Esophagus (tissue), 2 donors: ENCODE results near the gene INPP5F. TPM values are rescaled to one million over a fixed set of nuclear protein-coding genes. Genes with fewer than 3 reads are reported as not detected.

Experiments used
- H3K27ac ChIP-seq, 2 donors: one replicate each; pipeline ENCODE4 v1.5.1; 2013; ENCODE audit warnings: low read depth in 2 of 2, mild to moderate bottlenecking in 2 of 2, inconsistent platforms in 1 of 2, low read length in 1 of 2, moderate library complexity in 1 of 2
- H3K27me3 ChIP-seq, 2 donors: one replicate each; pipeline ENCODE4 v1.6.1; 2013; ENCODE audit warnings: low read length in 2 of 2, control low read depth in 1 of 2, mild to moderate bottlenecking in 1 of 2; ENCODE audit not compliant: insufficient read depth in 2 of 2, control insufficient read depth in 1 of 2
- H3K36me3 ChIP-seq, 2 donors: one replicate each; pipeline ENCODE4 v1.6.1; 2013; ENCODE audit warnings: low read length in 1 of 2; ENCODE audit not compliant: control insufficient read depth in 2 of 2, insufficient read depth in 2 of 2
- H3K4me1 ChIP-seq, 2 donors: one replicate each; pipeline ENCODE4 v1.6.1; 2013; ENCODE audit warnings: low read length in 1 of 2; ENCODE audit not compliant: control insufficient read depth in 2 of 2, insufficient read depth in 2 of 2
- H3K4me3 ChIP-seq, 2 donors: one replicate each; pipeline ENCODE4 v1.5.1; 2013; ENCODE audit warnings: low read length in 2 of 2, mild to moderate bottlenecking in 2 of 2, low read depth in 1 of 2, moderate library complexity in 1 of 2
- H3K9me3 ChIP-seq, 2 donors: one replicate each; pipeline ENCODE4 v1.6.1; 2013; ENCODE audit warnings: mild to moderate bottlenecking in 2 of 2, low read depth in 1 of 2, low read length in 1 of 2, moderate library complexity in 1 of 2; ENCODE audit not compliant: control insufficient read depth in 2 of 2, insufficient read depth in 1 of 2
- WGBS, 2 donors: extraction: QIAGEN DNeasy Blood & Tissue Kit; methylation state at CpG; one replicate each; pipeline ENCODE4 v1.1.7; 2013; 5-methylcytosine and 5-hydroxymethylcytosine counted together
- polyA plus RNA-seq, 2 donors: library from polyadenylated mRNA; stranded (reverse); fragments of 200-250 nt; gene quantifications; one replicate each; pipeline ENCODE4 v1.2.3, GENCODE V29; 2013
- donor health status: healthy with polysubstance abuse.
- donor health status: Bipolar disorder and iron deficiency.

Gene INPP5F, protein sequence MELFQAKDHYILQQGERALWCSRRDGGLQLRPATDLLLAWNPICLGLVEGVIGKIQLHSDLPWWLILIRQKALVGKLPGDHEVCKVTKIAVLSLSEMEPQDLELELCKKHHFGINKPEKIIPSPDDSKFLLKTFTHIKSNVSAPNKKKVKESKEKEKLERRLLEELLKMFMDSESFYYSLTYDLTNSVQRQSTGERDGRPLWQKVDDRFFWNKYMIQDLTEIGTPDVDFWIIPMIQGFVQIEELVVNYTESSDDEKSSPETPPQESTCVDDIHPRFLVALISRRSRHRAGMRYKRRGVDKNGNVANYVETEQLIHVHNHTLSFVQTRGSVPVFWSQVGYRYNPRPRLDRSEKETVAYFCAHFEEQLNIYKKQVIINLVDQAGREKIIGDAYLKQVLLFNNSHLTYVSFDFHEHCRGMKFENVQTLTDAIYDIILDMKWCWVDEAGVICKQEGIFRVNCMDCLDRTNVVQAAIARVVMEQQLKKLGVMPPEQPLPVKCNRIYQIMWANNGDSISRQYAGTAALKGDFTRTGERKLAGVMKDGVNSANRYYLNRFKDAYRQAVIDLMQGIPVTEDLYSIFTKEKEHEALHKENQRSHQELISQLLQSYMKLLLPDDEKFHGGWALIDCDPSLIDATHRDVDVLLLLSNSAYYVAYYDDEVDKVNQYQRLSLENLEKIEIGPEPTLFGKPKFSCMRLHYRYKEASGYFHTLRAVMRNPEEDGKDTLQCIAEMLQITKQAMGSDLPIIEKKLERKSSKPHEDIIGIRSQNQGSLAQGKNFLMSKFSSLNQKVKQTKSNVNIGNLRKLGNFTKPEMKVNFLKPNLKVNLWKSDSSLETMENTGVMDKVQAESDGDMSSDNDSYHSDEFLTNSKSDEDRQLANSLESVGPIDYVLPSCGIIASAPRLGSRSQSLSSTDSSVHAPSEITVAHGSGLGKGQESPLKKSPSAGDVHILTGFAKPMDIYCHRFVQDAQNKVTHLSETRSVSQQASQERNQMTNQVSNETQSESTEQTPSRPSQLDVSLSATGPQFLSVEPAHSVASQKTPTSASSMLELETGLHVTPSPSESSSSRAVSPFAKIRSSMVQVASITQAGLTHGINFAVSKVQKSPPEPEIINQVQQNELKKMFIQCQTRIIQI
- polyA plus RNA-seq: 1 to 10 TPM; 5.1 to 5.8 TPM

DNA sequence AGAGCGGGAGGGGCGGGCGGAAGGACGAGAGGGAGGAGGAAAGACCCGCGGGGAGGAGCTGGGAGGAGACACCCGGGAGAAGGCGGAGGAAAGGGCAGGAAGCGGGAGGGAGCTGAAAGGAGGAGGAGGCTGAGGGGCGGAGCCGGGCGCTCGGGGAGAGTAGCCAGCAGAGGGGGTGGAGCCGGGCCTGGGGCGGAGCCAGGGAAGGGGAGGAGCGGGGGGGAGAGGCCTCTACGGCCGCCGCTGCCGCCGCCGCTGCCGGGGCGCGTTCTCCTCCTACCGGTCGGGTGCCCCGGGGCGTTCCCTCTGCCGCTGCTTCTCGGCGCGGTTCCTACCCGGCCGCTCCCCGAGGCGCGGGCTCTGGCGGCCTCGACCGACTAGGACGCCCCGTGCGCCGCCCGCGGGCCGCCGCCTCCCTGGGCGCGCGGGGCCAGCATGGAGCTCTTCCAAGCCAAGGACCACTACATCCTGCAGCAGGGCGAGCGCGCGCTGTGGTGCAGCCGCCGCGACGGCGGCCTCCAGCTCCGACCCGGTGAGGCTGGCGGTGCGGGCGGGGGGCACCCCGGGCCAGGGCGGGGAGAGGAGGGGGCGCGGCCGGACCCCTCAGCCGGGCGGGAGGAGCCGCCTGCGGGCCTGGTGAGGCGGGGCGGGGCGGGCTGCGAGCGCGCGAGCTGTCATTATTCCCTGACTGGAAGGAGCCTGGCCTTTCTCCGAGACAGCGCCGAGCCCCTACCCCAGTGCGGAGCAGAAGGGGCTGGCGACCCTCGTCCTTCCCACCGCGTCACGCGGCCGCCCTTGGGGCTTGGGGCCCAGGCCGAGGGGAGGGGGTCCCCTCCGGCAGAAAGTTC, at the start of gene INPP5F:
Gene INPP5F (plus strand): TSS at position 223 of the 848 bp plus-strand sequence. CDS start 213 bp downstream, at position 436.
- peak within 1 kb of the TSS; percentile 71 to 78 for H3K4me3 ChIP-seq
- WGBS, 2 donors: 0 to 1% methylated on average over 37 to 95 of the region's 95 CpGs
- peak within 1 kb of the TSS; percentile 86 to 93 for H3K27ac ChIP-seq
- no peaks in the 10 kb centered on the region for H3K36me3 ChIP-seq
- no peaks in the 10 kb centered on the region for H3K9me3 ChIP-seq
- no peaks in the 10 kb centered on the region for H3K27me3 ChIP-seq
- H3K4me1 ChIP-seq: peaks cover 0 to 6% of the 10 kb centered on the region in 2 donors

DNA sequence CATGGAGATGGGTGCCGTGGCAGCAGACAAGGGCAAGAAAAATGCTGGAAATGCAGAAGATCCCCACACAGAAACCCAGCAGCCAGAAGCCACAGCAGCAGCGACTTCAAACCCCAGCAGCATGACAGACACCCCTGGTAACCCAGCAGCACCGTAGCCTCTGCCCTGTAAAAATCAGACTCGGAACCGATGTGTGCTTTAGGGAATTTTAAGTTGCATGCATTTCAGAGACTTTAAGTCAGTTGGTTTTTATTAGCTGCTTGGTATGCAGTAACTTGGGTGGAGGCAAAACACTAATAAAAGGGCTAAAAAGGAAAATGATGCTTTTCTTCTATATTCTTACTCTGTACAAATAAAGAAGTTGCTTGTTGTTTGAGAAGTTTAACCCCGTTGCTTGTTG, 48.7 kb upstream of the INPP5F start:
- H3K36me3 ChIP-seq: peaks cover 13 to 37% of the 10 kb centered on the region in 2 donors
- H3K4me1 ChIP-seq: peaks cover 8 to 10% of the 10 kb centered on the region in 2 donors
- H3K9me3 ChIP-seq: no peaks in the 10 kb centered on the region
- H3K27ac ChIP-seq: peak overlapping the region in 1 of 2 donors; percentile 9
- 85 to 89% methylated on average over 6 of the region's 6 CpGs for WGBS, 2 donors
- H3K4me3 ChIP-seq: no peak overlapping the region
- no peaks in the 10 kb centered on the region for H3K27me3 ChIP-seq

DNA sequence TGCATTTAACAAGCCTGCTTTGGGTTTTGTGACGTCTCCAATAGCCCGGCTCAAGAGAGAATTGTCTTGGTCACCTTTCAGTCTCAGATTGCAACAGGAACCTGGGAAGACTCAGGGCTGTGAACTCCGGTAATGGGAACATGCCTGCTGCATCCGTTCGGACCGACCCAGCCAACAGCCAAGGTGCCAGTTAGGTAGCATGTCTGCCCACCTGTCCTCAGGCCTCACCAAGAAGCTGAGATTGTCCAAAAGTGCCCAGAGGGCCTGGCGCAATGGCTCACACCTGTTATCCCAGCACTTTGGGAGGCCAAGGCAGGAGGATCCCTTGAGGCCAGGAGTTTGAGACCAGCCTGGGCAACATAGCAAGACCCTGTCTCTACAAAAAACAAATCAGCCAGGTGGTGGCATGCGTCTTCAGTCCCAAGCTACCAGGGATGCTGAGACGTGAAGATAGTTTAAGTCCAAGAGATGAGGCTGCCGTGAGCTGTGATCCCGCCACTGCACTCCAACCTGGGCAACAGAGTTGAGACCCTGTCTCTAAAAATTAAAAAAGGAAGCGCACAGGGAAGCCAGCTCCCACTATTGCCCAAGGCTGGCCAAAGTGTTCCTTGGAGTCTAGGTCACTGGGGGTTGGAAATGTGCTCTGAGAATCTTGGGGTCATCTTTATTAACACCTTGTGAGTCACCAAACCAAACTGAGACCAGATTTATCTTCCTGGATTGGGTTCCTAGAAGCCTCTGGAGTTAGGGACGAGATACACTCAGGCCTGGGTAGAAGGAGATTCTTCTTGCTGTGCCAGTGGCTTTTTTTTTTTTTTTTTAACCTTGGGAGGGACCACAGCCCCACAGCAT, 47.7 kb upstream of the INPP5F start:
- H3K9me3 ChIP-seq: no peaks in the 10 kb centered on the region
- H3K4me3 ChIP-seq: no peak overlapping the region
- 88 to 92% methylated on average over 13 of the region's 13 CpGs for WGBS, 2 donors
- no peaks in the 10 kb centered on the region for H3K27me3 ChIP-seq
- H3K36me3 ChIP-seq: peaks cover 4 to 27% of the 10 kb centered on the region in 2 donors
- peaks cover 8 to 10% of the 10 kb centered on the region in 2 donors for H3K4me1 ChIP-seq
- peak overlapping the region; percentile 2 to 21 for H3K27ac ChIP-seq

DNA sequence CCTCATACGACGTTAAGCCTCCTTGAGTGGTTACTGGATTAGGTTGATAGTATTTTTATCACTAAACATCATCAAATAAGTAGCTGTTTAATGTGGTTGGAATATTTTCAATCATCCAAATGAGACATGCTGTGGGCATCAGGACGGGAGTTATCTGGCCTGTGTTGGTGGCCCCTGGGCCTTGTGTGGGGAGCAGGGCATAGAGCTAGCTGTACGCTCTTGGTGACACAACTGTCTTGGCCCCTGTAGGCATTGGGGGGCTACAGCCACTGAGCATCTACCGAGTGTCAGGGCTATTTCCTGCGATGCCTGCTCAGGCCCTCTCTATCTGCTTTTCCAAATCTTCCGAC, 46.4 kb upstream of the INPP5F start:
- Histone ChIP-seq H3K4me3 (no peak overlapping the region), H3K27ac (peak overlapping the region; percentile 94), H3K9me3 (no peaks in the 10 kb centered on the region), H3K36me3 (peaks cover 0 to 21% of the 10 kb centered on the region in 2 donors), H3K4me1 (peaks cover 8 to 13% of the 10 kb centered on the region in 2 donors), H3K27me3 (no peaks in the 10 kb centered on the region)
- 73 to 80% methylated on average over 7 of the region's 7 CpGs for WGBS, 2 donors

DNA sequence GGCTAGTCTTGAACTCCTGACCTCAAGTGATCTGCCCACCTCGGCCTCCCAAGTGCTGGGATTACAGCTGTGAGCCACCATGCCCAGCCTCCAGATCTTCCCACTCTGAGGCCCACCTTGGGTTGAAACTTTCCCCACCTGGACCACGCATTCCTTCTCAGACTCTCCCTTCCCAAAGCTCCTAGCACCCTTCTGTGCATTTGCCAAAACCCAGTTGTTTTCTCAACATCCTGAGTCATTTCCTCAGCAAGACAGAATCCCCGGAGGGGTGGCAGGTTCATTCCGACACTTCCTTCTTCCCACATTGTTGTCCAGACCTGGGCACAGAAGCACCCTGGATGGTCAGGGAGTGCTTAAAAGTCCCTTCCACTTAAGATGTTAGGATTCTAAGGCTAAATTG, 45.8 kb upstream of the INPP5F start:
- Histone ChIP-seq H3K4me1 (peaks cover 8 to 13% of the 10 kb centered on the region in 2 donors), H3K4me3 (no peak overlapping the region), H3K36me3 (peaks cover 0 to 21% of the 10 kb centered on the region in 2 donors), H3K27me3 (no peaks in the 10 kb centered on the region), H3K9me3 (no peaks in the 10 kb centered on the region), H3K27ac (peak overlapping the region; percentile 94)
- 38 to 55% methylated on average over 4 of the region's 4 CpGs for WGBS, 2 donors

DNA sequence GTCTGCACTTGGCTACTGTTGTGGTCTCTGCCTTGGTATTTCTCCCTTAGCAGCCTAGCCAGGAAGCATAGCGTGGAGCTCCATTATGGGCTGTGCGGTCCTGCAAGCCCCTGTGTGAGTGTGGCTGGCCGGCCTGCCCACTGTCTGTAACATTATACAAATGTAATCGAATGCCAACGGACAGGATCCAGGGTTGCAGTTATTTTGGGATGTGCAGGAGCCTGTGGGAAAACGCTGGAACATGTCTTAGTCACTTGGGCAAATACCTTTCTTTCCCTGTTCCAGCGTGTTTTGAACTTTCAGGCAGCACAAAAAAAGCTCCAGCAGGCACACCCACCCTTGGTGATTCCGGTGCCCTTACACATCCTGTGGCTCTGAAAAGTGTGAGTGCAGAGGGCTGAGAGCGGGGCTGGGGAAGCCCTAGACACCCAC, 45.2 kb upstream of the INPP5F start:
- Histone ChIP-seq H3K4me1 (peaks cover 8 to 13% of the 10 kb centered on the region in 2 donors), H3K27ac (peak overlapping the region; percentile 94), H3K27me3 (no peaks in the 10 kb centered on the region), H3K36me3 (peaks cover 0 to 19% of the 10 kb centered on the region in 2 donors), H3K9me3 (no peaks in the 10 kb centered on the region), H3K4me3 (no peak overlapping the region)
- WGBS, 2 donors: 26 to 55% methylated on average over 9 of the region's 9 CpGs

DNA sequence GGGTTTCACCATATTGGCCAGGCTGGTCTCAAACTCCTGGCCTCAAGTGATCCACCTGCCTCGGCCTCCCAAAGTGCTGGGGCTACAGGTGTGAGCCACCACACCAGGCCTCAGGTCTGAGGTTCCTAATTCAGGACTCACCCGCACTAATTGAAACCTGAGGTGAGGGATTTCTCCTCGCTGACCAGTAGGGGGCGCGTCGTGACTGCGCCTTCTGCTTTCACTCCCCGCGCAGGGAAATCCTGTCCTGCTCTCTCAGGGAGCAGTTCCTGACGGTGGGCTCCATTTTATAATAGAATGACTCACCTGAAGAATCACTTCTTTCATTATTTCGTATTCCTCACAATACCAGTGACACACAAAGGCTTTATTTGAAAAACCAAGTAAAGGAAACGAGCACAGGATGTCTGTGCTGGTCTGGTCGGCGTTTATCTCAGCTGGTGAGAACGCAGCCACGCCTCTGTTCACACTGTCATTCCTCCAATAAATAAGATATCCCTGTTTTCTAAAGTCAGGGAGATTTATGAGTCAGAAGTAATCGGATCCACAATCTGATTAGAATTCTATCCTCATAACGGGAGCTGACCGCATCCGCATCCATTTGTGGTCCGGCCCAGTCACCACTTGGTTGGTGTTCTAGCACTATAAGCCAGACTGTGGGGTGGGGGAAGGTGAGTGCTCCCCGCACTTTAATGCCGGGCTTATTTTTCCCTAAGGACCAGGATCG, 39.2 kb upstream of the INPP5F start:
- peaks cover 0 to 5% of the 10 kb centered on the region in 2 donors for H3K4me1 ChIP-seq
- H3K9me3 ChIP-seq: no peaks in the 10 kb centered on the region
- peak overlapping the region in 1 of 2 donors; percentile 63 for H3K27ac ChIP-seq
- WGBS, 2 donors: 24% methylated on average over 24 of the region's 24 CpGs
- H3K36me3 ChIP-seq: no peaks in the 10 kb centered on the region
- H3K27me3 ChIP-seq: no peaks in the 10 kb centered on the region
- H3K4me3 ChIP-seq: peak overlapping the region in 1 of 2 donors; percentile 32
